Measurements from ENCODE around the gene NAT10. TPM values are rescaled to one million over a fixed set of nuclear protein-coding genes. Genes with fewer than 3 reads are reported as not detected.

Gene NAT10
- total RNA-seq, 1 experiment from 2014 or later: 91.4 TPM

DNA sequence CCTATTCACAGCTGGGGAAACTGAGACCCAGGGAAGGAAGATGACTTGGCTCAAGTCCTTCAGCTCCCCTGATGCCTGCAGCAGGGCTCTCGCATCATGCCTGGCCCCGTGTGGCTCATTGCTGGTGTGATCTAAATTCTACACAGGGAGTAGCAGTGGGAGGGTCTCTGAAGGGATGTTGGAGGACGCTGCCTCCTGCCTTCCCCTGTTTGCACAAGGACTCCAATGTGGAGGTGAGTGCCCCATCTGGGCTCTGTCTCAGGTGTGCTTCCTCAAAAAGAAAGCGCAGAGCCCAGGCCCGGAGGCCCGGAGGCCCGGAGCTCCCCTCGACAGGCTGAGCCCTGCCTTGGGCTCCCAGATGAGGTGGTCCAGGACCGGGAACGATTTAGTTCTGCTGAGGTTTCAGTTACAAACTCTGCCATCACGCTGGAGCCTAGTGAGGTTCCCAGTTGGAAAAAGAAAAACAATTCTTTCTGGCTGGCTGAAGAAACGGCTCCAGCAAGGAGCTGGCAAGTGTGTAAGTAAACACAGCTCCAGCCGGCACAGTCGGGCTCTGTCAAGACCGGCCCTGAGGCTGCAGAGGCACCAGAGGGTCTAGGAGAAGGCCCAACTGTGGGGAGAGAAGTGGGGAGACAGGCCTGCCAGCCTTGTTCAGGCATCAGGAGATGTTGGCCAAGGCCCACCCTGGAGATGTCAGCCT lies 49.8 kb downstream of the NAT10 start:
- H3K4me1 Mint-ChIP-seq (ENCODE audit: low read depth, unreplicated experiment): no peaks in the 10 kb centered on the region
- CTCF ChIA-PET: no interaction called here
- intact Hi-C loops (cut with micrococcal nuclease; ENCODE audit: unreplicated experiment): no loop called here
- H3K4me1 ChIP-seq: no peaks in the 10 kb centered on the region
- DNase-seq: no peak
- no peaks in the 10 kb centered on the region for H3K9me3 Mint-ChIP-seq (ENCODE audit: unreplicated experiment)
- POLR2A ChIA-PET: no interaction called here
- no peak overlapping the region for H3K4me3 Mint-ChIP-seq (ENCODE audit: unreplicated experiment)
- H3K36me3 Mint-ChIP-seq (ENCODE audit: insufficient read depth, unreplicated experiment): peaks cover 6% of the 10 kb centered on the region
- no peaks in the 10 kb centered on the region for H3K9me3 ChIP-seq
- no peaks in the 10 kb centered on the region for H3K27me3 ChIP-seq (replicated peaks; ENCODE audit: control insufficient read depth, insufficient read depth, low read length)
- TF ChIP-seq, protein P1, sequence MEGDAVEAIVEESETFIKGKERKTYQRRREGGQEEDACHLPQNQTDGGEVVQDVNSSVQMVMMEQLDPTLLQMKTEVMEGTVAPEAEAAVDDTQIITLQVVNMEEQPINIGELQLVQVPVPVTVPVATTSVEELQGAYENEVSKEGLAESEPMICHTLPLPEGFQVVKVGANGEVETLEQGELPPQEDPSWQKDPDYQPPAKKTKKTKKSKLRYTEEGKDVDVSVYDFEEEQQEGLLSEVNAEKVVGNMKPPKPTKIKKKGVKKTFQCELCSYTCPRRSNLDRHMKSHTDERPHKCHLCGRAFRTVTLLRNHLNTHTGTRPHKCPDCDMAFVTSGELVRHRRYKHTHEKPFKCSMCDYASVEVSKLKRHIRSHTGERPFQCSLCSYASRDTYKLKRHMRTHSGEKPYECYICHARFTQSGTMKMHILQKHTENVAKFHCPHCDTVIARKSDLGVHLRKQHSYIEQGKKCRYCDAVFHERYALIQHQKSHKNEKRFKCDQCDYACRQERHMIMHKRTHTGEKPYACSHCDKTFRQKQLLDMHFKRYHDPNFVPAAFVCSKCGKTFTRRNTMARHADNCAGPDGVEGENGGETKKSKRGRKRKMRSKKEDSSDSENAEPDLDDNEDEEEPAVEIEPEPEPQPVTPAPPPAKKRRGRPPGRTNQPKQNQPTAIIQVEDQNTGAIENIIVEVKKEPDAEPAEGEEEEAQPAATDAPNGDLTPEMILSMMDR (IDR thresholded peaks at IDR 0.05; ENCODE audit: insufficient read depth in 1 of 2, low read depth in 1 of 2, low read length in 1 of 2, severe bottlenecking in 1 of 2, unreplicated experiment in 1 of 2): no peak
- no peaks in the 10 kb centered on the region for H3K36me3 ChIP-seq (ENCODE audit: control insufficient read depth, insufficient read depth, low read length)
- H3K27ac Mint-ChIP-seq (ENCODE audit: unreplicated experiment): no peak overlapping the region
- H3K27me3 Mint-ChIP-seq (ENCODE audit: insufficient read depth, unreplicated experiment): no peaks in the 10 kb centered on the region
- BruUV-seq (replicated peaks): no TSS peak
- H3K4me3 ChIP-seq (ENCODE audit: low read depth, low read length): no peak overlapping the region

DNA sequence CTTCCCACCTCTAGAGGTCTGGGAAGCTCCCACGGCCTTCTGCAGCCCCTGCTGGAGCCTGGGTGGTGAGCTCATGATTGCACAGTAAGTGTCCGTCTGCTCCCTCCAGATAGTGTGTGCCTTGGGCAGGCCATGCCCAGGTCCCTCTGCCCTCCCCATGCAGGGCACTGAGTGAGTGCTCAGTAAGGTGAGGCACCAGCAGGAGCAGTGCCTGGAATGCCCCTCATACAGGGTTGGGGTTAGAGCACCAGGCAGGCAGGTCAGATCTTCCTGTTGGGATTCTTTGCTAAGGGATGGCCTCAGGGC lies 50.3 kb downstream of the NAT10 start:
- BruUV-seq (replicated peaks): no TSS peak
- Histone ChIP-seq H3K4me3 (ENCODE audit: low read depth, low read length) (no peak overlapping the region), H3K27me3 (replicated peaks; ENCODE audit: control insufficient read depth, insufficient read depth, low read length) (no peaks in the 10 kb centered on the region), H3K9me3 (no peaks in the 10 kb centered on the region), H3K36me3 (ENCODE audit: control insufficient read depth, insufficient read depth, low read length) (no peaks in the 10 kb centered on the region), H3K4me1 (no peaks in the 10 kb centered on the region)
- H3K4me3 Mint-ChIP-seq (ENCODE audit: unreplicated experiment): no peak overlapping the region
- no peak overlapping the region for H3K27ac Mint-ChIP-seq (ENCODE audit: unreplicated experiment)
- TF ChIP-seq, protein P1 (IDR thresholded peaks at IDR 0.05; ENCODE audit: insufficient read depth in 1 of 2, low read depth in 1 of 2, low read length in 1 of 2, severe bottlenecking in 1 of 2, unreplicated experiment in 1 of 2): no peak
- ChIA-PET CTCF (no interaction called here), POLR2A (no interaction called here)
- no peaks in the 10 kb centered on the region for H3K27me3 Mint-ChIP-seq (ENCODE audit: insufficient read depth, unreplicated experiment)
- H3K9me3 Mint-ChIP-seq (ENCODE audit: unreplicated experiment): no peaks in the 10 kb centered on the region
- peaks cover 6% of the 10 kb centered on the region for H3K36me3 Mint-ChIP-seq (ENCODE audit: insufficient read depth, unreplicated experiment)
- intact Hi-C loops (cut with micrococcal nuclease; ENCODE audit: unreplicated experiment): no loop called here
- no peaks in the 10 kb centered on the region for H3K4me1 Mint-ChIP-seq (ENCODE audit: low read depth, unreplicated experiment)
- DNase-seq: no peak

DNA sequence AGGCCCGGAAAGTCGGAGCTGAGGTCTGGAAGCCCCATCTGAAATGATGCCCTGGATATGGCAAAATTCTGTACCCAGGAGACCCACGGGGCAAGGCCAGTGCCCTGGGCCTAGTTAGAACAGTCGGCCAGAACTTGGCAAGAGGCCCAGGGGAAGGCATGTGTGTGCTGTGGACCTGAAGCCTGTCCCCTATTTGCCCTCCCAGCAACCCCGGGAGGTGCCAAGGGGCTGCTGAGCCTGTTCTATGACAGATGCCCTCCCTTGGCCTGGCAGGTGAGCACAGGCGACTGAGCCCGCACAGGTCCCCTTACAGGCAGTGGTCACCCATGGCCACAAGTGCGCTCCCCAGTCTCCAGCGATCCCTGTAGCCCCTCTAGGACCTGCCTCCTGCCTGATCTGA lies 51.7 kb downstream of the NAT10 start:
- intact Hi-C loops (cut with micrococcal nuclease; ENCODE audit: unreplicated experiment): no loop called here
- Mint-ChIP-seq H3K4me1 (ENCODE audit: low read depth, unreplicated experiment) (no peaks in the 10 kb centered on the region), H3K9me3 (ENCODE audit: unreplicated experiment) (no peaks in the 10 kb centered on the region), H3K4me3 (ENCODE audit: unreplicated experiment) (no peak overlapping the region), H3K27ac (ENCODE audit: unreplicated experiment) (no peak overlapping the region), H3K27me3 (ENCODE audit: insufficient read depth, unreplicated experiment) (no peaks in the 10 kb centered on the region), H3K36me3 (ENCODE audit: insufficient read depth, unreplicated experiment) (peaks cover 6% of the 10 kb centered on the region)
- Histone ChIP-seq H3K4me3 (ENCODE audit: low read depth, low read length) (no peak overlapping the region), H3K27me3 (replicated peaks; ENCODE audit: control insufficient read depth, insufficient read depth, low read length) (no peaks in the 10 kb centered on the region), H3K36me3 (ENCODE audit: control insufficient read depth, insufficient read depth, low read length) (no peaks in the 10 kb centered on the region), H3K4me1 (peaks cover 6% of the 10 kb centered on the region; the same call in 1 of the 2 replicates), H3K9me3 (no peaks in the 10 kb centered on the region)
- POLR2A ChIA-PET: no interaction called here
- TF ChIP-seq, protein P1 (IDR thresholded peaks at IDR 0.05; ENCODE audit: insufficient read depth in 1 of 2, low read depth in 1 of 2, low read length in 1 of 2, severe bottlenecking in 1 of 2, unreplicated experiment in 1 of 2): no peak
- DNase-seq: no peak
- CTCF ChIA-PET: no interaction called here
- BruUV-seq (replicated peaks): no TSS peak

All from Caco-2 (cell line).